T47D (cell line): Measurements from ENCODE around the gene PIEZO1.

Experiments used
- DNase-seq, 2 experiments: peaks; one replicate each; pipeline versions ENCODE4 v3.0.0 to v3.0.0-alpha.2; 2011 to 2012; ENCODE audit warnings: low read depth in 1 of 2, low spot score in 1 of 2
- JUND ChIP-seq: IDR thresholded peaks from 2 replicates; pipeline ENCODE4 v1.6.1; 2012; ENCODE audit warnings: low read depth
- in situ Hi-C: cut with HindIII; loops from 2 replicates; pipeline ENCODE4 v1.10.0; 2016; ENCODE audit warnings: low sequenced_read_pairs, low pct_unique_long_range_greater_than_20kb

Gene PIEZO1

GRCh38 chr16:88753191-88753590, 31.8 kb downstream of the PIEZO1 start:
- DNase-seq = no peak
- no peak for TF ChIP-seq JUND
- in situ Hi-C loops = no loop called here

- no peak for TF ChIP-seq JUND
- in situ Hi-C loops = no loop called here
- no peak for DNase-seq
Measured at GRCh38 chr16:88752386-88753002, 32.5 kb downstream of the PIEZO1 start.

- no peak for DNase-seq
- in situ Hi-C loops = no loop called here
- no peak for TF ChIP-seq JUND
Measured at GRCh38 chr16:88750854-88751253, 34.2 kb downstream of the PIEZO1 start.

GRCh38 chr16:88749358-88749757, 35.7 kb downstream of the PIEZO1 start:
- in situ Hi-C loops = no loop called here
- DNase-seq = no peak
- no peak for TF ChIP-seq JUND

- TF ChIP-seq JUND = no peak
- DNase-seq = no peak
- in situ Hi-C loops = no loop called here
Measured at GRCh38 chr16:88748364-88748763, 36.7 kb downstream of the PIEZO1 start.

- in situ Hi-C loops = no loop called here
- no peak for TF ChIP-seq JUND
- peak; percentile 89 to 94 for DNase-seq
Measured at GRCh38 chr16:88747588-88748301, 37.3 kb downstream of the PIEZO1 start.

GRCh38 chr16:88746506-88746905, 38.5 kb downstream of the PIEZO1 start:
- TF ChIP-seq JUND = no peak
- DNase-seq = no peak
- in situ Hi-C loops = no loop called here

- no peak for DNase-seq
- no peak for TF ChIP-seq JUND
- in situ Hi-C loops = no loop called here
Measured at GRCh38 chr16:88744577-88745521, 40.2 kb downstream of the PIEZO1 start.

GRCh38 chr16:88743693-88744576, 41.1 kb downstream of the PIEZO1 start:
- DNase-seq = peak; percentile 82 to 92
- in situ Hi-C loops = no loop called here
- TF ChIP-seq JUND = no peak

- in situ Hi-C loops = no loop called here
Measured at GRCh38 chr16:88742896-88743605, 42.0 kb downstream of the PIEZO1 start.

GRCh38 chr16:88741368-88741767, 43.7 kb downstream of the PIEZO1 start:
- in situ Hi-C loops = no loop called here
- DNase-seq = no peak
- no peak for TF ChIP-seq JUND

More at GRCh38 chr16:88742896-88743605, 42.0 kb downstream of the PIEZO1 start:
- no peak for TF ChIP-seq JUND
- no peak for DNase-seq
